HG03108 (cell line): Measurements from ENCODE around the gene TSSK1B.
"Not testable (repeated sequence)": the region's sequence is repeated elsewhere in the genome, so short reads cannot be mapped to it uniquely, and the experiment has no call there.

ENCODE experiments used
- ATAC-seq: cut with Tn5 transposase; IDR thresholded peaks from one replicate; pipeline ENCODE4 v1.9.1; 2021; ENCODE audit warnings: moderate library complexity; ENCODE audit not compliant: unreplicated experiment

Gene TSSK1B

DNA sequence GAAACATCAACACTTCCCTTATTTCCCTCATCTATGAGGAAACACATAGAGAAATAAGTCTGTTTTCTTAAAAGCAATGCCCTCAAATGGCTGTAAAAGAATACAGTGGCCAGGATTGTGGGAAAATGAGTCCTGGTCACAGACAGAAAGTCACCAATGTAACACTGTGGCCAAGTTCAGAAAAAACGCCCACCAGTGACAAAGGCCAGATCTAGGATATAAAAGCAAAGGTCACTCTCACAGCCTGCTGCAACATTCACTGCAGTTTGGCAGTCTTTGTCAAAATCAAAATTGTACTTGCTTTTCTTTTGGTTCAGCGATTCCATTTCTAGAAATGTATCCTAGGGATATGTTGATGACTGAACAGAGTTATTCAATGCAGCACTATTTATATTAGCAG is 30.5 kb downstream of the TSSK1B start:
- no peak for ATAC-seq

DNA sequence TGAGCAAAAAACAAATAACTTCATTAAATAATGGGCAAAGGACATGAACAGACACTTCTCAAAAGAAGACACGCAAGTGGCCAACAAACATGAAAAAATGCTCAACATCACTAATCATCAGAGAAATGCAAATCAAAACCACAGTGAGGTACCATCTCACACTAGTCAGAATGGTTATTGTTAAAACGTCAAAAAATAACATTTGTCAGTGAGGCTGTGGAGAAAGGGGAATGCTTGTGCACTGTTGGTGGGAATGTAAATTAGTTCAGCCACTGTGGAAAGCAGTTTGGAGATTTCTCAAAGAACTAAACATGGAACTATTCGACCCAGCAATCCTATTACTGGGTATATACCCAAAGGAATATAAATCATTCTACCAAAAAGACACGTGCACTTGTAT is 36.8 kb downstream of the TSSK1B start:
- not testable (repeated sequence) for ATAC-seq

GRCh38 chr5:113397046-113397445 is 37.7 kb downstream of the TSSK1B start:
- ATAC-seq: no peak

- no peak for ATAC-seq
Measured at GRCh38 chr5:113394658-113395057, 40.1 kb downstream of the TSSK1B start.

DNA sequence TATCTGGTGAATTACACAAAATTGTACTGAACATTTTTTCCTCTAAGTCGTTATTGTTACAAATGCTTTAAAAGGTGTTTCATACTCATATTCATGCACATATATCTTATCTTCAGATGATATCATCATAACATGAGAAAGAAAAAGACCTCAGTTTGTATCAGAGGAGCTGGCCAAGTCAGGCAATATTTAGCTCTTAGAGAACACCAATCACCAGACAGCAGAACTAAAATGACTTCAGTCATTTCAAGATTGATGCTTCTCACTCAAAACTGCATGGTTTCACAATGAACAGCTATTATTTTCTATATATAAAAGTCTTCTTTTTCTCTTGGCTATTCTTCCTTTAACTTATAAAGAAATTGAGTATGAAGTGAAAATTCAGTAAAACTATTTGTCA is 44.6 kb downstream of the TSSK1B start:
- no peak for ATAC-seq

- ATAC-seq: no peak
Measured at GRCh38 chr5:113389116-113389515, 45.7 kb downstream of the TSSK1B start.

GRCh38 chr5:113387844-113388243 is 46.9 kb downstream of the TSSK1B start:
- ATAC-seq: no peak

DNA sequence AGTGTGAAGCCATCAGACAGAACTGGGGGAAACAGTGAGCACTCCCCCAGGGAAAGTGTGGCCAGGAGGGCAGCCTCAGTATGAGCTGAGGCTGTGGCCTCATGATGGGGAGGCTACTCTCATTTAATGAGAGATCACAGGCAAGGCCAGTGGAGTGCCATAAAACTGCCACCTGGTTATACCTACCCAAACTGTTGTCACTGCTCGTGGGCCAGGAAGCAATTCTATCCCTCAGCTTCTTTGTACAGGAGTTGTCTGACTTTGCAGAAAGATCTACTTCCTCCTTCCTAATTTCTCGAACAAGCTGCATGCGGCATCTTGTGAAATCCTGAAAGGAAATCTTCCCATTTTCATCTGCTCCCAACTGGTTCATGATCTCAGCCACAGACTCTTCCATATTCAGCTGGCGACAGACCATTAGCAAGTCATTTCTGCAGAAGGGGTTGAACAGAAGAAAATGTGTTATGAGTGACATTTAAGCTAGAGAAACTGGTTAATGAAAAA is 50.0 kb downstream of the TSSK1B start:
- ATAC-seq: no peak

DNA sequence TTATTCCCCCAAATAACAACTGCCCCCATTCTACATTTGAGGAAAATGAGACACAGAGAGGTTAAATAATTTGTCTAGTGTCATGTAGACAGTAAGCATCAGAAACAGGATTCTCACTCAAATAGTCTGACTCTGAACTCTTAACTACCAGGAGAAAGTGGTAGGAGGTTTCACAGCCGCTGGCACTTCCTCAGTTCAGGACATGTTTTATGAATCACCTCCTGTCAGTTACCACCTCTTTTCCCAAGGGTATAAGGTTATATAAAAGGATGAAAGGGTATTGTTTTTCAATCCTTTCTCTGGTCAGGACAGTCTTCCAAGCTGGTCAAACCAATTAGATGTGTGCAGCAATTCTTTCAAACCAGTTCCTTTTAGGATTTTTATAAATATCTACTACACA is 52.1 kb downstream of the TSSK1B start:
- no peak for ATAC-seq
